Activated CD4-positive, alpha-beta T cell treated with anti-CD3 and anti-CD28 coated beads, Interleukin-2, amount 10 ng/mL, durations not matched to agents 24 days and 14 days (primary cell): ENCODE measurements around the gene PSORS1C2. TPM values are rescaled to one million over a fixed set of nuclear protein-coding genes. Genes with fewer than 3 reads are reported as not detected.

ENCODE experiments used
- DNase-seq: peaks from one replicate; pipeline ENCODE4 v3.0.0; 2022
- H3K27ac Mint-ChIP-seq: one replicate; pipeline ENCODE4 v1.8.0; 2022; ENCODE audit warnings: mild to moderate bottlenecking, mixed read lengths
- H3K27me3 Mint-ChIP-seq: one replicate; pipeline ENCODE4 v1.8.0; 2022; ENCODE audit warnings: mixed read lengths
- H3K36me3 Mint-ChIP-seq: one replicate; pipeline ENCODE4 v1.8.0; 2022; ENCODE audit warnings: low read depth, mild to moderate bottlenecking, mixed read lengths
- H3K4me1 Mint-ChIP-seq: one replicate; pipeline ENCODE4 v1.8.0; 2021; ENCODE audit warnings: mixed read lengths
- H3K4me3 Mint-ChIP-seq: one replicate; pipeline ENCODE4 v1.8.0; 2022; ENCODE audit warnings: mild to moderate bottlenecking, moderate library complexity, mixed read lengths
- H3K9me3 Mint-ChIP-seq: one replicate; pipeline ENCODE4 v1.8.0; 2021; ENCODE audit warnings: mixed read lengths
- intact Hi-C: fragments of 100-400 bp; cut with micrococcal nuclease; formaldehyde crosslinking; loops from one replicate; pipeline ENCODE4 v1.15.1; 2023
- total RNA-seq: library from RNA; stranded (reverse); gene quantifications from 2 replicates; pipeline ENCODE4 v1.2.3, GENCODE V29; 2022

PSORS1C2 gene
- total RNA-seq, 1 donor from 2014 or later = not detected

- Mint-ChIP-seq H3K9me3 (no peaks in the 10 kb centered on the region), H3K27me3 (peaks cover 7% of the 10 kb centered on the region), H3K36me3 (no peaks in the 10 kb centered on the region), H3K4me3 (no peak overlapping the region), H3K4me1 (no peaks in the 10 kb centered on the region), H3K27ac (no peak overlapping the region)
- intact Hi-C loops = no loop called here
- no peak for DNase-seq
Measured at GRCh38 chr6:31121131-31121790, 17.6 kb downstream of the PSORS1C2 start.

GRCh38 chr6:31120151-31120915 is 18.5 kb downstream of the PSORS1C2 start, which contains the start of gene CDSN:
Gene CDSN, minus strand, starts transcription at chr6:31120446. Its CDS starts 27 bp downstream, at chr6:31120419.
- H3K4me3 Mint-ChIP-seq = no peak within 1 kb of the TSS
- H3K27me3 Mint-ChIP-seq = peaks cover 11% of the 10 kb centered on the region
- H3K36me3 Mint-ChIP-seq = no peaks in the 10 kb centered on the region
- H3K9me3 Mint-ChIP-seq = no peaks in the 10 kb centered on the region
- H3K4me1 Mint-ChIP-seq = no peaks in the 10 kb centered on the region
- intact Hi-C loops = no loop called here
- no peak within 1 kb of the TSS for H3K27ac Mint-ChIP-seq
- DNase-seq = no peak

- no peaks in the 10 kb centered on the region for H3K36me3 Mint-ChIP-seq
- no peaks in the 10 kb centered on the region for H3K9me3 Mint-ChIP-seq
- H3K4me1 Mint-ChIP-seq = no peaks in the 10 kb centered on the region
- peaks cover 12% of the 10 kb centered on the region for H3K27me3 Mint-ChIP-seq
- intact Hi-C loops = no loop called here
- no peak overlapping the region for H3K27ac Mint-ChIP-seq
- DNase-seq = no peak
- H3K4me3 Mint-ChIP-seq = no peak overlapping the region
Measured at GRCh38 chr6:31118178-31118577, 20.7 kb downstream of the PSORS1C2 start.

GRCh38 chr6:31116661-31117385 is 22.0 kb downstream of the PSORS1C2 start:
- no peaks in the 10 kb centered on the region for H3K36me3 Mint-ChIP-seq
- H3K27ac Mint-ChIP-seq = no peak overlapping the region
- no peak for DNase-seq
- H3K27me3 Mint-ChIP-seq = peaks cover 12% of the 10 kb centered on the region
- H3K9me3 Mint-ChIP-seq = no peaks in the 10 kb centered on the region
- no peaks in the 10 kb centered on the region for H3K4me1 Mint-ChIP-seq
- no peak overlapping the region for H3K4me3 Mint-ChIP-seq
- intact Hi-C loops = no loop called here

GRCh38 chr6:31115941-31116560 is 22.8 kb downstream of the PSORS1C2 start:
- H3K4me3 Mint-ChIP-seq = no peak overlapping the region
- no peak overlapping the region for H3K27ac Mint-ChIP-seq
- no peaks in the 10 kb centered on the region for H3K36me3 Mint-ChIP-seq
- intact Hi-C loops = no loop called here
- no peak for DNase-seq
- H3K27me3 Mint-ChIP-seq = peaks cover 12% of the 10 kb centered on the region
- no peaks in the 10 kb centered on the region for H3K4me1 Mint-ChIP-seq
- no peaks in the 10 kb centered on the region for H3K9me3 Mint-ChIP-seq

GRCh38 chr6:31114970-31115849 is 23.7 kb downstream of the PSORS1C2 start:
- Mint-ChIP-seq H3K27ac (no peak overlapping the region), H3K36me3 (no peaks in the 10 kb centered on the region), H3K4me1 (no peaks in the 10 kb centered on the region), H3K9me3 (no peaks in the 10 kb centered on the region), H3K4me3 (no peak overlapping the region), H3K27me3 (peaks cover 14% of the 10 kb centered on the region)
- intact Hi-C loops = no loop called here
- no peak for DNase-seq

- Mint-ChIP-seq H3K27ac (no peak within 1 kb of the TSS), H3K4me3 (no peak within 1 kb of the TSS), H3K27me3 (peaks cover 21% of the 10 kb centered on the region), H3K9me3 (no peaks in the 10 kb centered on the region), H3K36me3 (no peaks in the 10 kb centered on the region), H3K4me1 (no peaks in the 10 kb centered on the region)
- intact Hi-C loops = no loop called here
- DNase-seq = no peak
Measured at GRCh38 chr6:31114541-31114878, 24.4 kb downstream of the PSORS1C2 start, which contains the start of gene PSORS1C1. Gene PSORS1C1, plus strand, starts transcription at chr6:31114800. Its CDS starts 14,833 bp downstream, at chr6:31129633.

GRCh38 chr6:31113861-31114540 is 24.9 kb downstream of the PSORS1C2 start:
- Mint-ChIP-seq H3K9me3 (no peaks in the 10 kb centered on the region), H3K4me1 (no peaks in the 10 kb centered on the region), H3K4me3 (no peak overlapping the region), H3K27ac (no peak overlapping the region), H3K36me3 (no peaks in the 10 kb centered on the region), H3K27me3 (peaks cover 20% of the 10 kb centered on the region)
- intact Hi-C loops = no loop called here
- no peak for DNase-seq

GRCh38 chr6:31112478-31112877 is 26.4 kb downstream of the PSORS1C2 start, which contains the start of gene C6orf15:
Gene C6orf15, minus strand, starts transcription at chr6:31112575. Its CDS starts 20 bp downstream, at chr6:31112555.
- no peaks in the 10 kb centered on the region for H3K36me3 Mint-ChIP-seq
- H3K9me3 Mint-ChIP-seq = no peaks in the 10 kb centered on the region
- DNase-seq = no peak
- no peaks in the 10 kb centered on the region for H3K4me1 Mint-ChIP-seq
- intact Hi-C loops = no loop called here
- no peak within 1 kb of the TSS for H3K27ac Mint-ChIP-seq
- peaks cover 17% of the 10 kb centered on the region for H3K27me3 Mint-ChIP-seq
- H3K4me3 Mint-ChIP-seq = no peak within 1 kb of the TSS

- Mint-ChIP-seq H3K36me3 (no peaks in the 10 kb centered on the region), H3K27ac (no peak overlapping the region), H3K4me3 (no peak overlapping the region), H3K4me1 (no peaks in the 10 kb centered on the region), H3K9me3 (no peaks in the 10 kb centered on the region), H3K27me3 (peaks cover 17% of the 10 kb centered on the region)
- intact Hi-C loops = no loop called here
- DNase-seq = no peak
Measured at GRCh38 chr6:31111712-31112111, 27.2 kb downstream of the PSORS1C2 start.

GRCh38 chr6:31110825-31111582 is 27.9 kb downstream of the PSORS1C2 start:
- Mint-ChIP-seq H3K4me1 (no peaks in the 10 kb centered on the region), H3K27ac (no peak overlapping the region), H3K4me3 (no peak overlapping the region), H3K36me3 (no peaks in the 10 kb centered on the region), H3K9me3 (no peaks in the 10 kb centered on the region), H3K27me3 (peaks cover 18% of the 10 kb centered on the region)
- intact Hi-C loops = no loop called here
- no peak for DNase-seq

- intact Hi-C loops = no loop called here
- no peaks in the 10 kb centered on the region for H3K36me3 Mint-ChIP-seq
- H3K27me3 Mint-ChIP-seq = peaks cover 14% of the 10 kb centered on the region
- H3K4me1 Mint-ChIP-seq = no peaks in the 10 kb centered on the region
- DNase-seq = no peak
- no peak overlapping the region for H3K4me3 Mint-ChIP-seq
- no peaks in the 10 kb centered on the region for H3K9me3 Mint-ChIP-seq
- no peak overlapping the region for H3K27ac Mint-ChIP-seq
Measured at GRCh38 chr6:31107052-31107451, 31.8 kb downstream of the PSORS1C2 start.
